GM19324 (cell line): ENCODE data around the gene LIMS3.
"Not testable (repeated sequence)": the region's sequence is repeated elsewhere in the genome, so short reads cannot be mapped to it uniquely, and the experiment has no call there.

ENCODE experiments used
- ATAC-seq: cut with Tn5 transposase; IDR thresholded peaks from one replicate; pipeline ENCODE4 v1.9.1; 2021; ENCODE audit warnings: mild to moderate bottlenecking, moderate library complexity; ENCODE audit not compliant: unreplicated experiment, low FRiP score

LIMS3 gene, protein sequence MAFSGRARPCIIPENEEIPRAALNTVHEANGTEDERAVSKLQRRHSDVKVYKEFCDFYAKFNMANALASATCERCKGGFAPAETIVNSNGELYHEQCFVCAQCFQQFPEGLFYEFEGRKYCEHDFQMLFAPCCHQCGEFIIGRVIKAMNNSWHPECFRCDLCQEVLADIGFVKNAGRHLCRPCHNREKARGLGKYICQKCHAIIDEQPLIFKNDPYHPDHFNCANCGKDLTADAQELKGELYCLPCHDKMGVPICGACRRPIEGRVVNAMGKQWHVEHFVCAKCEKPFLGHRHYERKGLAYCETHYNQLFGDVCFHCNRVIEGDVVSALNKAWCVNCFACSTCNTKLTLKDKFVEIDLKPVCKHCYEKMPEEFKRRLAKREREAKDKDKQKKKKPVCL

DNA sequence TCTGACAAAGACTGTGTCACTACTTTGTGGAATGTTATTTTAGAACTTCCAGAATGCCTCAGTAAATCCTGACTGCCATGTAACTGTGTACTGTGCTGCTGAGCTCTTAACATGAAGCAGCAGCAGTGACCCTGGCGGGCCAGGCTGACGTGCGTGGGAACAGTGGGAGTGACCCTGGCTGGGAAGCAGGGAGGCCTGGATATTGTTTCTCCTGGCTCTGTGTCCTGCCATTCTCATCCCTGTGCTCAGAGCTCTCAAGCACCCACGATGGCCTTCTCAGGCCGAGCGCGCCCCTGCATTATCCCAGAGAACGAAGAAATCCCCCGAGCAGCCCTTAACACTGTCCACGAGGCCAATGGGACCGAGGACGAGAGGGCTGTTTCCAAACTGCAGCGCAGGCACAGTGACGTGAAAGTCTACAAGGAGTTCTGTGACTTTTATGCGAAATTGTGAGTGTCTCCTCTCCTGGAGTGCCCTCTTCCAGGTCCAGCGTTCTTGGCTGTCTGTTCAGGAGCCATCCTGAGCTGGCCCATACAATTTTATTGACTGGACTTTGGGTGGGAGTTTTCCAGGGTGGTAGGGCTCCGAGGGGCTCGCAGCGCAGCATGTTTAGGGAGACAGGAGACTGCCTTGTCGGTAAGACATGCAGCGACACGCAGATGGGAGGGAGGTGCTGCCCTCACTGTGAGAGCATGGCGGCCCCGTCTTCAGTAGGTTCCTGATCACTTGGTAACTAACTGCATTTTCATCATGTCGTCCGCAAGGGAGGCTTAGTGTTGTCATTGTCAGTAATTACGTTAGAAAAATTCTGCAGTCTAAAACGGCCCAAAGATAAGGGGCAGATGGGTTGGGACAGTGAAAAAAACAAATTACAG is at the start of gene LIMS3:
Gene LIMS3 (plus strand): TSS at position 227 of the 875 bp plus-strand sequence. CDS start 41 bp downstream, at position 268.
- ATAC-seq, result not testable (repeated sequence)

DNA sequence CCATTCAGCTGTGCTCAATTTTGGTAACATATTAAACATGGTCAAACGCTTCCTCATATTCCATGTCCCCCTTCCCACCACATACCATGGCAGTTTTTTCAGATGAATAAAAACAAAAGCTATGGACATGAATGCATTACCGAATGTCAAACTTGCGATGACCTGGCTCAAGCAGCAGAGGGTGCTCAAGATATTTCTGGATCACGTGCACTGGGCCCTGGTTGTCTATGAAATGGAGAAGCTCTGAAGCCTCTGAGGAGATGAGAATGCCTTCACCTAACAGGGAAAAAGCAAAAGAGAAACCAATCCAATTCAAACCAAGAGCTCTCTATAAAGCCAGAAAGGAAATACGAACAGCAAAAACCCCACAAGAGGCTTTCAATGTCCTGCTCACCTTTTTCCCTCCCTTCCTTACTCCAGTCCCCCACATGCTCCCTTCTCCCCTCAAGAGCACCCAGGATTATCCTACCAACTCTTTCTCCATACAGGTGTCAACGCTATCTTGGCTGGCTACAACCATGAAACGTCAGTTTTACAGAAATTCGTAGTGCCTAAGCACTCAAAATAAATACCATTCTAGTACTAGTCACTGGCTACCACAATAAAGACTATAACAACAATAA is 27.2 kb upstream of the LIMS3 start:
- ATAC-seq, result peak; percentile 63

DNA sequence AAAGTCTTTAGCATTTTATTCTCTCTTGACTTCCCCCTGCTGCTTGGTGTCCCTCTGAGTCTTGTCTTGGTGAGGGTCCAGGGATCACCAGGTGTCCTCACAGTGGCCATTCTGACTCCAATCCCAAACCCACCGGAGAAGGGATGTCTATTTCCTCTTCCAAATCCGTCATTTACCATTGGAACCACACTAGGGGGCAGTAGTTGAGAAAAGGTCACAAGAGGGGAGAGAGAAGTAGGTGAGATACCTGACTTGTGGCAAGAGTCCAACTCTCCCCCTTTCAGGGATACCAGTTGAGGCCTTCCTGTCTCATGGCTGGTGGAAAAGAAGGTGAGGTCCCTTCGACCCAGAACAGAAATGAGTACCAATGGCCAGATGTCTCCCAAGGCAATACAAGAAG is 21.9 kb upstream of the LIMS3 start:
- ATAC-seq, result not testable (repeated sequence)

DNA sequence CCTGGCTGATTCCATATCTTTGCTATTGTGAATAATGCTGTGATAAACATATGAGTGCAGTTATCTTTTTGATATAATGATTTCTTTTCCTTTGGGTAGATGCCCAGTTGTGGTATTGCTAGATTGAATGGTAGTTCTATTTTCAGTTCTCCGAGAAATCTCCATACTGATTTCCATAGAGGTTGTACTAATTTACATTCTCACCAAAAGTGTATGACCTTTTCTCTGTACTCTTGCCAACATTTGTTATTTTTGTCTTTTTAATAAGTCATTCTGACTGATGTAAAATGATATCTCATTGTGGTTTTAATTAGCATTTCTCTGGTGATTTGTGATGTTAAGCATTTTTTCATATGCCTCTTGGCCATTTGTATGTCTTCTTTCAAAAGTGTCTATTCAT is 16.4 kb upstream of the LIMS3 start:
- not testable (repeated sequence) for ATAC-seq

DNA sequence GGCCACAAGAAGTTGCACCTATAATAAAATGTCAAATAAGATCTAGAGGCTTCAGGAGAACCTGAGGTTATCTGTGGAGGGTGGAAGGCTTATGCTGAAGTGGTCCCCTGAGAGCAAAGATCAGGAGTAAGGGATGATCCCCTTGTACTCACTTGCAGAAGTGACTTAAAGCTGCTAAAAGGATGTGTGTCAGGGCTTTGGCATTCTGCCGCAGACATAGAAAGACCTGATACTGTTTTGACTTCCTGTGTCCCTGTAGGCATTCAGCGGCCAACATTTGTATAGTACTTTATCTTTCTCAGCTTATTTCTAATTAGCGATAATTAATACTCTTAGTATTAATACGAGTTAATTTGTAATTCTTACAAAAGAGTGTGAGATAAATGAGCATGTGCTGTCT is 10.1 kb upstream of the LIMS3 start:
- not testable (repeated sequence) for ATAC-seq

DNA sequence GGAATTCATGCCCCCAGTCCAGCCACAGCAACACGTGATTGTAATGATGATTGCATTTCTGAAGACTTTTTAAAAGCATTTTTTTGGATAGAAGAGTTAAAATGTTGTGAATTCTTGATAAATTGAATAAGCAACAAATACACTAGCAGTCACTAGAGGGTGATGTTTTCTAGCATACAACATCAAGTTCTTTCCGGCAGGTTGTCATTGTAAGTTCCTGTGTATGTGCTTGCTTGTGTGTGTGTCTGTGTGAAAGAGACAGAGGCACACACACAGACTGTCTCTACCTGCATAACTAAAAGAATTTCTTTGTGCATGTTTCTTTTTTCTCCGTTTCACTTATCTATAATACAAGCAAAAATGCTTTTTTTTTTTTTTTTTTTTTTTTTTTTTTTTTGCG is 8.6 kb upstream of the LIMS3 start:
- ATAC-seq, result not testable (repeated sequence)

DNA sequence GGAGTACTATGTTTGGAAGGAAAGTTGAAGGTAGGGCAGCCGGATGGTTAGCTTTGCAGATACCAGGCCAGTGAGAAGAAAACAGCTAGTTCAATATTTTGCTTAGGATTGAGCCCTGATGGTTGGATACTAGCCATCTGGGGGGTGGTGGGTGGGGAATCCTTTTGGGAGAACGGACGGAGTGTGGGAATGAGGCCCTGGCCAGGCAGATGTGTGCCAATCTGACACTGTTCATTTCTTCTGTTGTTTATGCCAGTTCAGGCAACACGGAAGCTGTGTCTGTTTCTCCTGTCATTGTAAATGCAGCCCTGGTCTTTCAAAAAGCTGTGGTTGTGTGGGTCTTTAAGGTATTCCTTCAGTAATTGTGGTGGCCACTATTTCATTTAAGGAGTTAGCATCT is 7.5 kb upstream of the LIMS3 start:
- not testable (repeated sequence) for ATAC-seq

DNA sequence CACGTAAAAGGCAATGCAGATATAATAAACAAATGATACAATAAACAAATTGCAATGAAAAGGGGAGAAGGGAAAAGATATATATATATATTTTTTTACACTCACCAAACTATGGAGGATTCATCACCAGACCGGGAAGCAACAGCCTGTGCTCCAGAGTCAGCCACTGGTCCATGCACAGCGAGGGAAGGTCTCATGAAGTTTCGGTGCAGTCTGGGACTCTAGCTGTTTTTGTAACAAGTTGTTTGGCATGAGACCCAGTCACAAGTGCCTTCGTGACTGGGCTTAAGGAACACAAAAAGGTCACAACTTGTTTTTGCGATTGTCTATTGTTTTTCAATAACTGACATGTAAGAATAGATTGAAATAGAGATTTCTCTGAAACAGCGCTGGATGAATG is 4.8 kb upstream of the LIMS3 start:
- not testable (repeated sequence) for ATAC-seq

DNA sequence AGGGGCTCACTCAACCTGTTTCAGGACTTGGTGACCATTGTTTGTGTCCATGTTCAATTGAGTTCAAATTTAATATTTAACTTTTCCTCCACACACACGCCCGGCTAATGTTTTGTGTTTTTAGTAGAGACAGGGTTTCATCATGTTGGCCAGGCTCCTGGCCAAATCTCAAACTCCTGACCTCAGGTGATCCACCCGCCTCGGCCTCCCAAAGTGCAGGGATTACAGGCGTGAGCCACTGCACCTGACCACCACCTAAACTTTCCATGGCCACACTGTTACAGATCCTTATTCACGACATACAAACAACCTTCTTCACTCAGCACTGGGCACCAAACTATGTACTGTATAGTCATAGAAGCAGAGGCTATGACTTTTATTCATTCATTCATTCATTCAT is 4.3 kb upstream of the LIMS3 start:
- not testable (repeated sequence) for ATAC-seq

DNA sequence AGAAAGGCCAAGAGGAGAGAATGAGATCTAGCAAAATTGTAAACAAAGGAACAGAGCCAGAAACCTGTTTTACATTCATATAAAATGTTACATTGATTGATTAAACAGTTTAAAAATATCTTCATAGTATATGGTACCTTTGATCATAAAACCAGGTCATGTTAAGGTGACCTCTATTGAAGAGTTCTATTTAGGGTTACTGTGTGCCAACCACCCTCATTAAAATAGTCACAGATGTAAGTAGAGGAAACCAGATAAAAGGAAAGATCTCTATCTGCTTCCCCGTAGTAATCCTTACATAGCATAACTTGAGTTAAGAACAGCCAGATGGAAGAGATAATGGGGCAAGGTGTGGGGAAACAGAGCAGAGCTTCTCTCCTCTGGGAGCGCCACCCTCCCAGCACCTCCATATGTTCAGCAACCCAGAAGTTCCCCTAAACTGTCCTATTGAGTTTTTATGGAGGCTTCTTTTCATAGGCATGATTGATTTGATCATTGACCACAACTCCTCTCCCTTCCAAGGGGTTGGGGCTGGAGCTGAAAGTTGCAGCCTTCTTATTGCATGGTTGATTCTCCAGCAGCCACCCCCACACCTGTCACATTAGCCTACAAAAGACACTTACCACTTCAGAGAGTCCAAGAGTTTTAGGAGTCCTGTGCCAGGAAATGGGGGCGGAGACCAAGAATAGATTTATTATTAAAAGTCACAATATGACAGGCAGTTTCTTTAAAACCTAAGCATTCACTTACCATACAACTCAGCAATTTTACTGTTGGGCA is 3.2 kb upstream of the LIMS3 start:
- not testable (repeated sequence) for ATAC-seq

DNA sequence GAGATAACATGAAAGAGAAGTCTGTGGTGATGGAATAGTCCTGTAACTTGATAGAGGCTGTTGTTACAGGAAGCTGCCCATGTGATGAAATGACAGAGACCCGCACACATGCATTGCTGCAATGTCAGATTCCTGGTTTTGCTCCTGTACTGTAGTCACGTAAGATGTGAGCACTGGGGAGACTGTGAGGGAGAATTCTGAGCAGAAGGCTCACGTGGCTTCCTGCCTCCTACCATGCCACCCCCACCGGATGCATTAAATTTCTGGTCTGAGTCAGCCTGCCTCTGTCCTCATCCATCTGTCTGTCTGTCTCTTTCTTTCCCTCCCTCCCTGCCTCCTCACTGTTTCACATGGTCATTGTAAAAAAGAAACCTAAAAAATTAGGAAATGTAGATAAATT is 2.3 kb upstream of the LIMS3 start:
- peak; percentile 75 for ATAC-seq

DNA sequence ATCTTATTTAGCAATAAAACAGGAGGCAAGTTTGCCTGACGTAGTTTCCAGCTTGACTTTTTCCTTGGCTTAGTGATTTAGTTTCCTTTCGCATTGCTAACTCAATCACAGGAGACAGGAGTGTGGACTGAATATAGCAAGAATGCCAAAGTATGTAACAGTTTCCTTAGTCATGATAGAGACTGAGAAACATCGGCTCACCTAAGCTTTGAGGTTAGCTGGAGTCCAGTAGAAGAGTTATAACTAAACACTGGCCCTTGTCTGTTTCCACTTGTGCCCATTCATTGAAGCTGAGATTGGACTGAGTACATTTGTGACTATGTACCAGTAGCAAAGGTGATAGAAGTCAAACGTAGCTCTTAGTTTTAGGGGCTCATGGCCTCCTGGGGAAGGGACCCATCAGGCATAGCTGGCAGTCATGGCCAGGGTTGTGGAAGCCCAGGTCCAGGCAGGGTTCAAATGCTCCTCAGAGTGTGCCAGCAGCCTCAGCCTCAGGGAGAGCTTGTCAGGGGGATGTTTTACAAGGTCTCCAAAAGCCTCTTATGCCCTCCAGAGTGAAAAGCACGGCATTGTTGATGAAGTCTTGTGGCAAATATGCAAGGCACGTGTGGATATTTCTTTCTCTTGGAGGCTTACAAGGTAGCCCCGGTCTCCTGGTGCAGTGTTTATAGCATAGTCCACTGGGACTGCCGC is 573 bp upstream of the LIMS3 start:
- ATAC-seq, result not testable (repeated sequence)

DNA sequence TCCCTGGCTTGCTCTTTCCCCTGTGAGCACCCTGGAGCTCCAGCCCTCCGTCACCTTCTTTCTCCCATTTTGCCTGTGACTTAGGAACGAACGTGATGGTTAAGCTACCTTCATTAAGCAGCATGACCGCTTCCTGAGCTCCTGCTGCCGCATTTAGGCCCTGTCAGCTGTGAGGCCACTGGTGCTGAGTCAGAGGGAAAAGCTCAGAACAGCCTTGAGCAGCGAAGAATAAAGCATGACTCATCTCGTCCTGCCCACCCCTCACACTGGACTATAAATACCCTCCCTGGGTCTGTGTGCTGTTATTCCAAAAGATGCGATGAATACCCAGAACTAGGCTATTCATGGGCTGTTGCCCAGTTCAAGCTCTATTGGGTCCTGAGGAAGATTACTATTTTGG is 7.3 kb downstream of the LIMS3 start:
- ATAC-seq, result not testable (repeated sequence)

DNA sequence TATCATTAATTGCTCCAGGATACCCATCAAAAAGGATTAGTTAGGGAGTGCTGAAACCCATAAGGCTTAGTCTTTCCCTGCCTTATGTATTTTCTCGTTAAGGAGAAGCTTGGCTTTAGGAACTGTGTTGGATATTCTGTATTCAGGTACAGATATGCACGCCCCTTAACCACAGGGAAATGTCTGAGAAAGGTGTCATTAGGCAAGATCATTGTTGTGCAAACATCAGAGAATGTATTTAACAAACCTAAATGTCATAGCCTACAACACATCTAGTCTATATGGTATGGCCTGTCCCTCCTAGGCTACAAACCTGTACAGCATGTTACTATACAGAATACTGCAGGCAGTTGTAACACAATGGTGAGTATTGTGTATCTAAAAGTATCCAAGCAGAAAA is 10.1 kb downstream of the LIMS3 start:
- ATAC-seq, result not testable (repeated sequence)

DNA sequence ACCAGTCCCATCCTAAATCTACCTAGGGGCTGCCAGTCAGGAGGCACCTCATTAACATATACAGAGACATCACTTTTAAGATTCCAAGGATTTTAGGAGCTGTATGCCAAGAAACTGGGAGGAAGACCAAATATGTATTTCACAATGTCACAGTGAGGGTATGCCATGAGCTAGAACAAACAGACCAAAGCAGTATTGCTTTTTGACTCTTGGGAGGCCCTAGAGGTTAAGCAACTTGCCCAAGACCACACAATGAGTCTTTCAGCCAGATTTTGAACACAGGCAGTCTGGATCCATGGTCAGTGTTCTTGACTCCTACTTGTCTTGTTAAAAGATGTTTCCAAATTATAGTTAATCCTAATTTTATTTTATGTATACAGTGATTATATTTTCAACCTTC is 12.3 kb downstream of the LIMS3 start:
- ATAC-seq, result not testable (repeated sequence)

DNA sequence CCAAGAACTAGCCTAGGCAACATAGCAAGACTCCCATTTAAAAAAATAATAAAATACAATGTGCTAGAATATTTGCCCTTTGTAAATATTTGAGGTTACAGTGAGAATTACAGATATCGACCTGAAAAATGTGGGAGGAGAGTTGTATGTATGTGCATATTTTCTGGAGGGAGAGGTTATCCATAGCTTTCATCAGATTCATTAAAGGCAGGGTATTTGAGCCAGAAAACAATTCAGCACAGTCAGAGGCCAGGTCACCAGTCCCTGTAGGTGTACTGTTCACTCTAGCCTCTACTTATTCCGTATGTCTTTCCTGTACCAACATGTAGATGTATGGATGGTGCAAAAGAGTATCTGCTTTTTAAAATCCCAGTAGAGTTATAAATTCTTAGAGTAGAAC is 15.4 kb downstream of the LIMS3 start:
- not testable (repeated sequence) for ATAC-seq

DNA sequence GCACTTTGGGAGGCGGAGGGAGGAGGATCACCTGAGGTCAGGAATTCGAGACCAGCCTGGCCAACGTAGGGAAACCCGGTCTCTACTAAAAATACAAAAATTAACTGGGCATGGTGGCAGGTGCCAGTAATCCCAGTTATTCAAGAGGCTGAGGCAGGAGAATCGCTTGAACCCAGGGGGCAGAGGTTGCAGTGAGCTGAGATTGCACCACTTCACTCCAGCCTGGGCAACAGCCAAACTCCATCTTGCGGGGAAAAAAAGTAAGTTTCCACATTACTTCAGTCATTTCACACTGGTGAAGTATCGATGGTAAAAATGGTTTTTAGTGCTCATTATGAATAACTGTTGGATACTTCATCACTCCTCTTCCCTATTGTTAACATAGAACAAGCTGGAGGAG is 16.1 kb downstream of the LIMS3 start:
- ATAC-seq, result not testable (repeated sequence)

DNA sequence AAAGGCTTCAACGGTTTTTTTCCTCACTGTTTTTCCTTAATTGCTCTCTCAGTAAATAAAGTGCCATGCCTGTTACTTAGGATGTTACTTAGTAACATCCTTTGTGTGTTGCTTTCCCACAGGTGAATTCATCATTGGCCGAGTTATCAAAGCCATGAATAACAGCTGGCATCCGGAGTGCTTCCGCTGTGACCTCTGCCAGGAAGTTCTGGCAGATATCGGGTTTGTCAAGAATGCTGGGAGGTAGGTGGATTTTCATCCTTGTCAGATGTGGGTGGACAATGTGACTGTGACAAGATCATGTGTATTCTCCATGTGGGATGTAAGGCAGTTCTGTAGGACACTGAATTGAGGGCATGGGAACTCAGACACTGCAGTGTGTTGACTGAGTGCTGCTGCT is 17.3 kb downstream of the LIMS3 start:
- not testable (repeated sequence) for ATAC-seq

DNA sequence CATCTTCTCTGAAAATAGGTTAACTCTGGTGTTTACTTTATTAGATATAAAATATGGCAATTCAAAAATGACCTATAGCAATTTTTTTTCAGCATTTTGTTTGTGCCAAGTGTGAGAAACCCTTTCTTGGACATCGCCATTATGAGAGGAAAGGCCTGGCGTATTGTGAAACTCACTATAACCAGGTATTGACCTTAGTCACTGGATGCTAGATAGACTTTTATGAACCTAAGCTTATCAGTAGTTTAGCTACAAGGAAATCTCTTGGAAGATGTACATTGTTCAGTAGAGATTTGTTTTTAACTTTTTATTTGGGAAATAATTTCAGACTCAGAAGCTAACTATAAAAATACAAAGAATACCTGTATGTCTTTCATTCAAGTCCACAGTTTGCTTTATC is 21.7 kb downstream of the LIMS3 start:
- ATAC-seq, result not testable (repeated sequence)
